SK-N-SH (cell line): ENCODE results near the gene MAP3K3. TPM values are rescaled to one million over a fixed set of nuclear protein-coding genes. Genes with fewer than 3 reads are reported as not detected.

Source experiments
- CTCF ChIA-PET: fragments of 300-600, 350-600 bp; formaldehyde crosslinking; extraction: SDS; loops from one replicate; lab custom pipeline; 2021; lab: Yijun Ruan, JAX
- POLR2A ChIA-PET: fragments of 350-600 bp; sonication (Branson Sonifier 250); formaldehyde crosslinking; extraction: SDS; loops from one replicate; lab custom pipeline; 2020; ENCODE audit warnings: antibody characterized with exemption, inconsistent platforms; lab: Yijun Ruan, JAX
- DNase-seq: peaks from one replicate; pipeline ENCODE4 v3.0.0; 2012
- H2AFZ ChIP-seq: fragments of 200-600 bp; sonication (generic); 2 replicates; pipeline ENCODE4 v1.8.1; 2016; ENCODE audit warnings: antibody characterized with exemption, mild to moderate bottlenecking, low read depth
- H3F3A ChIP-seq: fragments of 200-600 bp; sonication (generic); replicated peaks from 2 replicates; pipeline ENCODE3; 2016; ENCODE audit warnings: antibody characterized with exemption, mild to moderate bottlenecking; ENCODE audit not compliant: insufficient read depth
- H3K27ac ChIP-seq, 2 experiments: fragments of 200-500 bp in 1 of 2; fragments of 200-600 bp in 1 of 2; sonication (Bioruptor generic) in 1 of 2; sonication (generic), shearing (Covaris generic) in 1 of 2; 2 replicates each; pipeline versions ENCODE4 v1.5.1 to v1.6.1; 2014 to 2016; ENCODE audit warnings: low read depth in 2 of 2, inconsistent platforms in 1 of 2, low read length in 1 of 2, mild to moderate bottlenecking in 1 of 2, mixed read lengths in 1 of 2
- H3K27me3 ChIP-seq: fragments of 200-600 bp; sonication (generic), shearing (Covaris generic); 2 replicates; pipeline ENCODE4 v1.6.1; 2016; ENCODE audit warnings: mixed run types; ENCODE audit not compliant: insufficient read depth
- H3K36me3 ChIP-seq, 2 experiments: fragments of 200-500 bp in 1 of 2; fragments of 200-600 bp in 1 of 2; sonication (Bioruptor generic) in 1 of 2; sonication (generic) in 1 of 2; replicated peaks in 1 of 2; 2 replicates each; pipeline versions ENCODE3 to v1.5.1; 2014 to 2016; ENCODE audit warnings: low read length in 1 of 2, mild to moderate bottlenecking in 1 of 2; ENCODE audit not compliant: insufficient read depth in 2 of 2, control insufficient read depth in 1 of 2
- H3K4me1 ChIP-seq, 2 experiments: fragments of 200-500 bp in 1 of 2; fragments of 200-600 bp in 1 of 2; sonication (Bioruptor generic) in 1 of 2; sonication (generic), shearing (Covaris generic) in 1 of 2; 2 replicates each; pipeline versions ENCODE4 v1.5.1 to v1.6.1; 2014 to 2016; ENCODE audit warnings: low read depth in 1 of 2, low read length in 1 of 2, mixed run types in 1 of 2; ENCODE audit not compliant: insufficient read depth in 2 of 2, control insufficient read depth in 1 of 2
- H3K4me2 ChIP-seq: fragments of 200-600 bp; sonication (generic), shearing (Covaris generic); 2 replicates; pipeline ENCODE4 v1.6.1; 2017; ENCODE audit warnings: mixed run types
- H3K4me3 ChIP-seq, 2 experiments: fragments of 200-500 bp in 1 of 2; fragments of 200-600 bp in 1 of 2; sonication (Bioruptor generic) in 1 of 2; sonication (generic), shearing (Covaris generic) in 1 of 2; 2 replicates each; pipeline versions ENCODE4 v1.5.1 to v1.8.1; 2014 to 2016; ENCODE audit warnings: low read depth in 2 of 2, inconsistent platforms in 1 of 2, low read length in 1 of 2, mild to moderate bottlenecking in 1 of 2, mixed read lengths in 1 of 2, moderate library complexity in 1 of 2
- H3K79me2 ChIP-seq: fragments of 200-600 bp; sonication (generic); 2 replicates; pipeline ENCODE4 v1.8.1; 2017; ENCODE audit warnings: mild to moderate bottlenecking; ENCODE audit not compliant: insufficient read depth
- H3K9ac ChIP-seq: fragments of 200-600 bp; sonication (generic); 2 replicates; pipeline ENCODE4 v1.6.1; 2017; ENCODE audit warnings: mixed run types
- H3K9me2 ChIP-seq: fragments of 200-600 bp; sonication (generic); 2 replicates; pipeline ENCODE4 v1.6.1; 2017; ENCODE audit warnings: mixed run types
- H3K9me3 ChIP-seq: fragments of 200-600 bp; sonication (generic); 2 replicates; pipeline ENCODE4 v1.6.1; 2017; ENCODE audit warnings: mixed run types, mild to moderate bottlenecking, moderate library complexity
- H4K20me1 ChIP-seq: fragments of 200-600 bp; sonication (generic); 2 replicates; pipeline ENCODE4 v1.6.1; 2017; ENCODE audit warnings: mild to moderate bottlenecking, mixed run types; ENCODE audit not compliant: insufficient read depth
- CHD2 ChIP-seq: fragments of 150-350 bp; IDR thresholded peaks from 2 replicates; pipeline ENCODE4 v1.6.1; 2018; ENCODE audit warnings: low read length; ENCODE audit not compliant: partially characterized antibody
- EP300 ChIP-seq, 2 experiments: IDR thresholded peaks; 2 replicates each; pipeline versions ENCODE4 v1.4.0 to v1.6.1; 2012; ENCODE audit warnings: borderline replicate concordance in 1 of 2, low read depth in 1 of 2, low read length in 1 of 2
- EZH2phosphoT487 ChIP-seq: fragments of 200-600 bp; sonication (generic); IDR thresholded peaks from 2 replicates; pipeline ENCODE4 v1.6.1; 2017; ENCODE audit warnings: low read depth, mixed run types, mild to moderate bottlenecking, antibody characterized with exemption, moderate library complexity, borderline replicate concordance
- GATA2 ChIP-seq: sonication (generic); formaldehyde crosslinking; IDR thresholded peaks from 2 replicates; pipeline ENCODE4 v1.5.0; 2020; ENCODE audit warnings: mild to moderate bottlenecking, missing genetic modification reagents
- IRF3 ChIP-seq: fragments of 150-350 bp; IDR thresholded peaks from 2 replicates; pipeline ENCODE4 v1.6.1; 2016; ENCODE audit warnings: mild to moderate bottlenecking, low read depth, low read length
- MAX ChIP-seq: IDR thresholded peaks from 2 replicates; pipeline ENCODE4 v1.4.0; 2012; ENCODE audit warnings: low read depth
- NRF1 ChIP-seq: IDR thresholded peaks from 2 replicates; pipeline ENCODE4 v1.6.1; 2012; ENCODE audit warnings: low read depth, mild to moderate bottlenecking, low read length
- PBX3 ChIP-seq: IDR thresholded peaks from 2 replicates; pipeline ENCODE4; 2012
- POLR2AphosphoS5 ChIP-seq: IDR thresholded peaks from 2 replicates; pipeline ENCODE4 v1.6.1; 2012; ENCODE audit warnings: low read depth, low read length
- RAD21 ChIP-seq: IDR thresholded peaks from 2 replicates; pipeline ENCODE4 v1.6.1; 2012; ENCODE audit warnings: mild to moderate bottlenecking, low read length
- RFX5 ChIP-seq: IDR thresholded peaks from 2 replicates; pipeline ENCODE4 v1.6.1; 2012; ENCODE audit warnings: mild to moderate bottlenecking, improper control_type of control experiment, low read length
- SIN3A ChIP-seq: IDR thresholded peaks from 2 replicates; pipeline ENCODE4 v1.6.1; 2012; ENCODE audit warnings: low read depth, mild to moderate bottlenecking, low read length, moderate library complexity, borderline replicate concordance
- TEAD4 ChIP-seq: IDR thresholded peaks from 2 replicates; pipeline ENCODE4 v1.4.0; 2012; ENCODE audit warnings: mild to moderate bottlenecking, borderline replicate concordance; ENCODE audit not compliant: insufficient read depth
- YY1 ChIP-seq: IDR thresholded peaks from 2 replicates; pipeline ENCODE4 v1.4.0; 2012; ENCODE audit warnings: low read depth, mild to moderate bottlenecking
- WGBS: methylation state at CpG from one replicate; pipeline ENCODE4 v1.1.6; 2017; ENCODE audit warnings: low lambda C conversion rate; 5-methylcytosine and 5-hydroxymethylcytosine counted together
- polyA plus RNA-seq, 3 experiments: library from polyadenylated mRNA; depleted of rRNA; stranded (reverse); fragments of >200 nt; gene quantifications; 2 replicates each; pipeline ENCODE4 v1.2.3, GENCODE V29; 2012

MAP3K3 gene
- polyA plus RNA-seq, 1 of the 3 experiments (the other 2 are of a cell fraction), result 25.3 TPM

GRCh38 chr17:63706336-63707082 lies 84.3 kb downstream of the MAP3K3 start:
- Histone ChIP-seq H2AFZ (no peak overlapping the region), H3K9ac (no peak overlapping the region), H3K9me3 (no peaks in the 10 kb centered on the region), H3K27ac (no peak overlapping the region; a peak in 1 of 4 replicates), H3K4me3 (no peak overlapping the region), H3K79me2 (no peaks in the 10 kb centered on the region; the same call in 1 of the 2 replicates), H3K9me2 (no peaks in the 10 kb centered on the region), H3K4me2 (no peak overlapping the region), H3F3A (peaks cover 9% of the 10 kb centered on the region), H3K36me3 (peaks cover 21 to 47% of the 10 kb centered on the region in 2 experiments), H3K4me1 (peaks cover 5 to 31% of the 10 kb centered on the region in 2 experiments; a peak in 2 of 4 replicates), H4K20me1 (no peaks in the 10 kb centered on the region), H3K27me3 (no peaks in the 10 kb centered on the region)
- POLR2A ChIA-PET, result interaction anchor here (1.2 kb wide), 1 partner anchor 16 kb away, joined by 3 read pairs; no protein-coding TSS in a partner anchor
- no peak for DNase-seq
- CTCF ChIA-PET, result interaction anchor here (0.6 to 1.6 kb wide), 8 partner anchors 8 to 281 kb away, joined by 3 to 5 read pairs (median 3); partner anchors contain the start of gene MAP3K3
- WGBS, result 91% methylated on average over 7 of the region's 7 CpGs
- TF ChIP-seq YY1, result no peak
- TF ChIP-seq TEAD4, result no peak
- no peak for TF ChIP-seq EZH2phosphoT487
- no peak for TF ChIP-seq IRF3
- no peak for TF ChIP-seq MAX
- no peak for TF ChIP-seq NRF1
- TF ChIP-seq GATA2 (CRISPR knock-in tag), result no peak
- no peak for TF ChIP-seq POLR2AphosphoS5
- no peak for TF ChIP-seq PBX3
- TF ChIP-seq EP300 (IDR thresholded peaks at IDR 0.05; ENCODE audit: borderline replicate concordance in 1 of 2, low read depth in 1 of 2, low read length in 1 of 2), result no peak
- no peak for TF ChIP-seq CHD2
- no peak for TF ChIP-seq RAD21
- no peak for TF ChIP-seq RFX5
- TF ChIP-seq SIN3A, result no peak
